Hematopoietic multipotent progenitor cell (in vitro differentiated cells): ENCODE data around the gene SLC25A21. TPM values are rescaled to one million over a fixed set of nuclear protein-coding genes. Genes with fewer than 3 reads are reported as not detected.
"Not testable (repeated sequence)": the region's sequence is repeated elsewhere in the genome, so short reads cannot be mapped to it uniquely, and the experiment has no call there.

ENCODE experiments used
- DNase-seq, 3 donors: peaks; one replicate each; pipeline ENCODE4 v3.0.0-alpha.2; 2011 to 2015; ENCODE audit warnings: low read depth in 2 of 3, low spot score in 2 of 3
- total RNA-seq: library from RNA; depleted of rRNA; stranded (reverse); fragments of >200 nt; gene quantifications from one replicate; pipeline ENCODE4 v1.2.3, GENCODE V29; 2012

Gene SLC25A21
- total RNA-seq, 1 donor: 0.54 TPM

- DNase-seq: no peak
Measured at GRCh38 chr14:36900846-36901245, 271.6 kb downstream of the SLC25A21 start.

DNA sequence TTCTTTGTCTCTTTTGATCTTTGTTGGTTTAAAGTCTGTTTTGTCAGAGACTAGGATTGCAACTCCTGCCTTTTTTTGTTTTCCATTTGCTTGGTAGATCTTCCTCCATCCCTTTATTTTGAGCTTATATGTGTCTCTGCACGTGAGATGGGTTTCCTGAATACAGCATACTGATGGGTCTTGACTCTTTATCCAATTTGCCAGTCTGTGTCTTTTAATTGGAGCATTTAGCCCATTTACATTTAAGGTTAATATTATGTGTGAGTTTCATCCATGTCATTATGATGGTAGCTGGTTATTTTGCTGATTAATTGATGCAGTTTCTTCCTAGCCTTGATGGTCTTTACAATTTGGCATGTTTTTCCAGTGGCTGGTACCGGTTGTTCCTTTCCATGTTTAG lies 276.1 kb downstream of the SLC25A21 start:
- DNase-seq: not testable (repeated sequence)

GRCh38 chr14:36884049-36884448 lies 288.4 kb downstream of the SLC25A21 start:
- DNase-seq: no peak

DNA sequence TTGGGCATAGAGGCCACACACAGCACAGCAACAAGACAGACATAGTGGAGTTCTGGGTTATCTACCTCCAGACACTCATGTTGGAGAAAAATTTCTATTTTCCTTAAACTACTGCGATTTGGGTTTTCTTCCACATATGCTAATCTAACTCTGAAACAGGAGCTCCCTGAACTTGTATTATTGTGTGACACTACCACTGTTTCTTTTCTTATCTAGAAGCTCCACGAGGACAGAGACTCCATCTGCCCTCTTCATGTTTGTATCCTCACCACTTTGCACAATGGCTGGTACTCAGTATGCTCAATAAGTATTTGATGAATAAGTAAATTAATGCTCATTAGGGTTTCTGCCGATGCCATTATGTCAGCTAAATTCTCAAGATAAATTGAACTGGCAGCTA lies 292.1 kb downstream of the SLC25A21 start:
- DNase-seq: no peak

- no peak for DNase-seq
Measured at GRCh38 chr14:36879558-36879957, 292.8 kb downstream of the SLC25A21 start.

- no peak for DNase-seq
Measured at GRCh38 chr14:36874396-36875138, 297.8 kb downstream of the SLC25A21 start.

- no peak for DNase-seq
Measured at GRCh38 chr14:36870776-36871175, 301.6 kb downstream of the SLC25A21 start.

DNA sequence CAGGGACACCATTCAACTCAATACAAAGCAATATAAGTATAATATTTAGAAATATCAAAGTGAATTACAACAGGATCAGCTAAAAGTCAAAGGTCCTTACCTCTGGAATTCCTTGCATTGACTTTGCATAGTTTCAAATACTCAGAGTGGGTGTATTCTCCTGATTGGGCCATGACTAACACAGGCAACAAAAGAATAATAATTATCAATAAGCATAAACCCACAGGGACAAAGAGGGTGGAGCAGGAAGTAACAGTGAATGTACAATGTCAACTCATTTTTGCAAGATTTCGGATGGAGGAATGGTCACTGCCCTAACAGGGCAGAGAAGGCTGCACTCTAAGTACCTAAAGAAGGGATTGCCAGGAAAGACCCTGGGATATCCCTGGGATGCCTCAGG lies 303.3 kb downstream of the SLC25A21 start:
- no peak for DNase-seq

GRCh38 chr14:36866867-36867266 lies 305.5 kb downstream of the SLC25A21 start:
- no peak for DNase-seq

- no peak for DNase-seq
Measured at GRCh38 chr14:36863271-36863670, 309.1 kb downstream of the SLC25A21 start.

DNA sequence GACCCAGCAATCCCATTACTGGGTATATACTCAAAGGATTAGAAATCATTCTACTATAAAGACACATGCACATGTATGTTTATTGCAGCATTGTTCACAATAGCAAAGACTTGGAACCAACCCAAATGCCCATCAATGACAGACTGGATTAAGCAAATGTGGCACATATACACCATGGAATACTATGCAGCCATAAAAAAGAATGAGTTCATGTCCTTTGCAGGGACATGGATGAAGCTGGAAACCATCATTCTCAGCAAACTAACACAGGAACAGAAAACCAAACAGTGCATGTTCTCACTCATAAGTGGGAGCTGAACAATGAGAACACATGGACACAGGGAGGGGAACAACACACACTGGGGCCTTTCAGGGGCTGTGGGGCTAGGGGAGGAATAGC lies 310.2 kb downstream of the SLC25A21 start:
- DNase-seq: not testable (repeated sequence)

DNA sequence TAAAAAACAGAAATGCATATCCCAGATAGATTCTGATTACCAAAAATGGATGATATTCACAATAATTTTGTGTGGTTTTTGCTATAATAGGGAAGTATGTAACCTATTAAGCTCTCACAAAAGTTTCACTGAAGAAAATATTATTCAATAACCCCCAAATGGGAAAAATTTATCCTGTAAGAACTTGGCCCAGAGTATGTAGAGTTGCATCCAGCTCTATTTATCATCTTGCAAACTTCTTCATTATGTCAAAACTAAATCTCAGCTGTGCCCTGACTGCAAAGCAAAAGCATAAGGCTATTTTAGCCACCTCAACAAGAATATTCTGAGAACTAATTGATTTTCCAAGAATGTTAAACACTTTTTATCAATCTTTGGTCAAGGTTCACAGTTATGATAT lies 311.6 kb downstream of the SLC25A21 start:
- DNase-seq: no peak

GRCh38 chr14:36859119-36859518 lies 313.3 kb downstream of the SLC25A21 start:
- no peak for DNase-seq

DNA sequence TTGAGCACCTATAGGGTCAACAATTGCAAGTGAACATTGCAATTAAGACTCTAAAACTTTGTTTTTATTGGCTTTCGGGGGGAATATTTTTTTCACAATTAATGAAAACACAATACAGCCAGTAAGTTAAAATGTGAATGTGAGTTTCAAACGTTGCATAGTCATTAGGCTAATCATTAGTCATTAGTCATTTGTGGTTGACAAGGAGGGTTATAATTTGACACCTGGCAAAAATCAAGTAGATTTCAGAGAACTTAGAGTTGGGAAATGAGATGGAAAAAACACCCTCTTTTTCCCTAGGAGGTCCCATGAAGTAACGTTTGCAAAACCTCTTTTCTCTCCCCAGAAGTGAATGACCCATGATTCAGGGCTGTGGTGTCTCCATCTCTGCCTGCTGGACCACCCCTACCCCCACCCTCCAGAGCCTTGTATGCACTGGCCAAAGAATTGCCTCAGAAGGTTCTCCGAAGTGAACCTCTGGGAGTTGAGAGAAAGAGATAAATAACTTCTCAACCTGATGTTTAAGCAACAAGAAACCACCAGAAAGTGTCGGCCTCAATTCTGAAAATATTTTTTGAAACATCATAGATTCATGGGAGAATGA lies 314.5 kb downstream of the SLC25A21 start:
- no peak for DNase-seq

DNA sequence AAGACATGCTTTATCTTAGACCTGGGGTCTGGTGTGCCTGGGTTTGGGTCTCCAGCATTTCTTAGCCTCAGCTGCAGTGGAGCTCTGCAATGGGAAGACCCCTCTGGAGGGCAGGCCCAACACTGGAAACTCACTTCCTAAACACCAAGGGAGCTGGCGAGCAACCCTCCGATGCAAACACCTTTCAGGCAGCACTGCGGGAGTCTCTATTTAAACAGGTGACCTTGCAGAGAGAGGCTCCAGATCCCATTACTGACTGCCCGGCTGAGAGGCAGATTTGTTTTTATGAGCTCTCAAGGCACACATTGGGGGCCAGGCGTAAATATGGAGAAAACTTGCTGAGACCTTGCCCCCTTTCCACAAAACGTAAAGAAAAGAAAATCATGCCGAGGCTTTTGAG lies 315.3 kb downstream of the SLC25A21 start:
- DNase-seq: no peak

GRCh38 chr14:36856095-36856878 lies 316.1 kb downstream of the SLC25A21 start:
- DNase-seq: no peak

- DNase-seq: no peak
Measured at GRCh38 chr14:36855396-36855795, 317.0 kb downstream of the SLC25A21 start.

GRCh38 chr14:36852981-36853691 lies 319.3 kb downstream of the SLC25A21 start:
- DNase-seq: no peak

- no peak for DNase-seq
Measured at GRCh38 chr14:36848213-36848612, 324.2 kb downstream of the SLC25A21 start.

DNA sequence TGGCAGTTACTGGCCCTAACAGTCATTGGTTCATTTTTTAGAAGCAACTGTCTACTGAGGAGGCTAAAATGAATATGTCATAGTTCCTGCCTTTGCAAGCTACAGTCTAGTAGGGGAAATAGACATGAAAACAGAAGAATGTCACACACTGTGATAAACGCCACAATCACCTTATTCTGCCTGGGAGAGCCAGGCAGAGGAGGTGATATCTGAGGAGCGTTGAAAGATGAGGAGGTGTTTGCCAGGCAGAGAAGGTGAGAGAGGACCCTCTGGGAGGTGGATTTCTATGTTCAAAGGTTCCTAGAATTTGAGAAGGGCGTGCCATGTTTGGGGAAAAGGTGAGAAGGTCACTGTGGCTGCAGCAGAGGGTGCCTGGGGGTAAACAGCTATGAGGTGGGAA lies 325.0 kb downstream of the SLC25A21 start:
- no peak for DNase-seq

DNA sequence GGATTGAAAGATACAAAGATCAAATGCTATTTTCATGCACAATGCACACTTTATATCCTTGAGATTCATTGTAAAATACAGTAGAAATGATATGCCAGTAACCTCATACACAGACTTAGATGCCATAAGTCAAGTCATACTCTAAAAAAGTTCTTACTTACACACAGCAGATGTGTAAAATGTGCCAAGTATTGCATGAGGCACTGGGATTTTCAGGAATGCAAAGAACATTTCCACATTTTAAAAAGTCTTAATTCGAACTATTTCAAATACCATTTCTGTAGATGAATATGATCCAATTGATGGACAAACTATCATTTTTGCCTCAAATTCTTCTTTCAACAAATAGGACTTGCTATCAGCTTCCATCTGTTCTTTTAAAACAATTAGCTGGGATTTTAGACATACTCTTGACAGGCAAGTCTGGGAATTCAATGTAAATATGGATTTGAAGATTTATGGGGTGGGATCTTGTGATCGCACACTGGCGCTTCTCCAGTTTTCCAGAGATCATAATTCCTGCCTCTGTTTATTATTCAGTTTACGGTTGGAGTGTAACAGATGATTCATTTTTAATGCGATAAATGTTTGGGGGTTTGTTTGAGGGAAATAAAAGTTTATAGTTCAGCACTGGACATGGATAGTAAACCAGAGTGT lies 326.9 kb downstream of the SLC25A21 start:
- DNase-seq: no peak
